K562 (cell line): ENCODE results near the gene CD55. TPM values are rescaled to one million over a fixed set of nuclear protein-coding genes. Genes with fewer than 3 reads are reported as not detected.
A peak's percentile ranks its signal among the peaks of the same experiment; 100 is the strongest.

ENCODE experiments used
- ARID1B ChIP-seq: fragments of 450-650 bp; IDR thresholded peaks from 2 replicates; pipeline ENCODE4 v1.6.1; 2016; ENCODE audit warnings: antibody characterized with exemption, mild to moderate bottlenecking, inconsistent platforms
- CBFA2T2 ChIP-seq: fragments of 450-650 bp; conservative IDR thresholded peaks from 2 replicates; pipeline ENCODE4 v1.6.1; 2017; ENCODE audit warnings: mild to moderate bottlenecking
- DPF2 ChIP-seq: fragments of 450-650 bp; IDR thresholded peaks from 2 replicates; pipeline ENCODE4 v1.6.1; 2016
- FOSL1 ChIP-seq: fragments of 200-800 bp; sonication (Bioruptor generic); conservative IDR thresholded peaks from 2 replicates; pipeline ENCODE4 v1.6.1; 2016; ENCODE audit warnings: missing genetic modification characterization, missing compliant biosample characterization
- HLTF ChIP-seq: fragments of 450-650 bp; IDR thresholded peaks from 2 replicates; pipeline ENCODE4 v1.6.1; 2016
- JUN ChIP-seq, 2 experiments: sonication (generic) in 1 of 2; formaldehyde crosslinking in 1 of 2; IDR thresholded peaks; 2 replicates each; pipeline versions ENCODE4 v1.6.1 to v1.8.0; 2012 to 2022; ENCODE audit warnings: borderline replicate concordance in 2 of 2, mild to moderate bottlenecking in 2 of 2, improper control_type of control experiment in 1 of 2, low read depth in 1 of 2, low read length in 1 of 2, missing genetic modification reagents in 1 of 2
- JUND ChIP-seq, 2 experiments: IDR thresholded peaks; 2 replicates in 1 of 2; 3 replicates in 1 of 2; pipeline ENCODE4 v1.6.1; 2011; ENCODE audit warnings: borderline replicate concordance in 2 of 2, low read depth in 2 of 2, low read length in 2 of 2, improper control_type of control experiment in 1 of 2, missing biosample characterization in 1 of 2, missing genetic modification characterization in 1 of 2, missing genetic modification reagents in 1 of 2
- KDM1A ChIP-seq, 2 experiments: fragments of 450-650 bp; IDR thresholded peaks; 2 replicates each; pipeline ENCODE4 v1.6.1; 2016; ENCODE audit warnings: mild to moderate bottlenecking in 2 of 2
- MAFF ChIP-seq: IDR thresholded peaks from 2 replicates; pipeline ENCODE4 v1.6.1; 2012; ENCODE audit warnings: low read length, improper control_type of control experiment
- RCOR1 ChIP-seq, 2 experiments: IDR thresholded peaks; 2 replicates each; pipeline ENCODE4 v1.6.1; 2012; ENCODE audit warnings: low read depth in 2 of 2, low read length in 2 of 2, borderline replicate concordance in 1 of 2, improper control_type of control experiment in 1 of 2
- RNF2 ChIP-seq: sonication (generic); IDR thresholded peaks from 2 replicates; pipeline ENCODE4 v1.6.1; 2016
- SAFB ChIP-seq: fragments of 200-400 bp; formaldehyde crosslinking; IDR thresholded peaks from 2 replicates; pipeline ENCODE4 v1.6.1; 2017; ENCODE audit warnings: low read depth, low read length, borderline replicate concordance
- SMAD3 ChIP-seq: fragments of 450-650 bp; formaldehyde crosslinking; conservative IDR thresholded peaks from 2 replicates; pipeline ENCODE4 v1.4.0; 2020; ENCODE audit warnings: mild to moderate bottlenecking
- SMARCC2 ChIP-seq: fragments of 450-650 bp; IDR thresholded peaks from 2 replicates; pipeline ENCODE4 v1.6.1; 2017; ENCODE audit warnings: antibody characterized with exemption, moderate library complexity, mild to moderate bottlenecking, low read depth
- STAG1 ChIP-seq: sonication (generic); formaldehyde crosslinking; IDR thresholded peaks from 2 replicates; pipeline ENCODE4 v1.5.0; 2020; ENCODE audit warnings: missing genetic modification reagents, borderline replicate concordance
- TBP ChIP-seq: optimal IDR thresholded peaks from 2 replicates; pipeline ENCODE3; 2011; ENCODE audit warnings: low read depth, low read length, improper control_type of control experiment
- ZKSCAN1 ChIP-seq: fragments of 150-350 bp; IDR thresholded peaks from 2 replicates; pipeline ENCODE4 v1.6.1; 2016; ENCODE audit warnings: low read depth, low read length
- ZNF12 ChIP-seq: sonication (generic); formaldehyde crosslinking; IDR thresholded peaks from 2 replicates; pipeline ENCODE4 v1.4.0; 2020; ENCODE audit warnings: mild to moderate bottlenecking, missing genetic modification reagents
- ZNF239 ChIP-seq: fragments of 250-450 bp; sonication (Bioruptor Pico); IDR thresholded peaks from 2 replicates; pipeline ENCODE4 v1.4.0; 2020; ENCODE audit warnings: mild to moderate bottlenecking
- ZSCAN29 ChIP-seq: fragments of 450-650 bp; IDR thresholded peaks from 2 replicates; pipeline ENCODE4 v1.6.1; 2017
- polyA plus RNA-seq, 8 experiments: library from polyadenylated mRNA; depleted of rRNA in 4 of 8; stranded (reverse) in 5 of 8; unstranded in 3 of 8; fragments of >200 nt; fragmentation: Nextera tagmentation in 2 of 8; fragmentation: Illumina TruSeq in 1 of 8; extraction: Ambion mirVana in 2 of 8; extraction: Trizol in 1 of 8; gene quantifications; 2 replicates each; pipeline versions ENCODE4 v1.2.1 to v1.2.3, GENCODE V29; 2011 to 2014; ENCODE audit warnings: inconsistent platforms in 1 of 8, missing spikeins in 1 of 8
- total RNA-seq, 7 experiments: library from RNA; depleted of rRNA in 6 of 7; stranded (reverse); fragments of >200 nt in 6 of 7; fragmentation: Illumina TruSeq in 2 of 7; extraction: Trizol in 2 of 7; gene quantifications; 2 replicates each; pipeline versions ENCODE4 v1.2.1 to v1.2.3, GENCODE V29; 2011 to 2021; ENCODE audit warnings: low replicate concordance in 1 of 7
- TF ChIP-seq, protein P1 (sequence below), 3 experiments: fragments of 200-800 bp in 1 of 3; sonication (Bioruptor generic) in 1 of 3; sonication (generic) in 1 of 3; formaldehyde crosslinking in 1 of 3; IDR thresholded peaks; 2 replicates each; pipeline versions ENCODE4 v1.6.1 to v1.8.0; 2016 to 2022; ENCODE audit warnings: mild to moderate bottlenecking in 2 of 3, missing compliant biosample characterization in 2 of 3, missing genetic modification characterization in 2 of 3, missing genetic modification reagents in 1 of 3
- TF ChIP-seq, protein P2 (sequence below): sonication (generic); formaldehyde crosslinking; IDR thresholded peaks from 2 replicates; pipeline ENCODE4 v1.8.1; 2023; ENCODE audit warnings: mild to moderate bottlenecking, missing genetic modification reagents, moderate library complexity
- TF ChIP-seq, protein P3 (sequence below), 2 experiments: fragments of 450-650 bp in 1 of 2; sonication (generic) in 1 of 2; formaldehyde crosslinking in 1 of 2; IDR thresholded peaks in 1 of 2; conservative IDR thresholded peaks in 1 of 2; 2 replicates each; pipeline versions ENCODE4 v1.6.1 to v1.8.1; 2016 to 2023; ENCODE audit warnings: mild to moderate bottlenecking in 2 of 2, moderate library complexity in 2 of 2, inconsistent platforms in 1 of 2, missing genetic modification reagents in 1 of 2
- TF ChIP-seq, protein P4 (sequence below): fragments of 450-650 bp; IDR thresholded peaks from 2 replicates; pipeline ENCODE4 v1.6.1; 2016; ENCODE audit warnings: missing biosample characterization, missing genetic modification characterization

The CD55 gene
- total and polyA plus RNA-seq, 9 of the 15 experiments (the other 6 are each of a cell fraction or from before 2014, with no cell fraction given) = 17.7 to 150 (median 97.0) TPM

DNA sequence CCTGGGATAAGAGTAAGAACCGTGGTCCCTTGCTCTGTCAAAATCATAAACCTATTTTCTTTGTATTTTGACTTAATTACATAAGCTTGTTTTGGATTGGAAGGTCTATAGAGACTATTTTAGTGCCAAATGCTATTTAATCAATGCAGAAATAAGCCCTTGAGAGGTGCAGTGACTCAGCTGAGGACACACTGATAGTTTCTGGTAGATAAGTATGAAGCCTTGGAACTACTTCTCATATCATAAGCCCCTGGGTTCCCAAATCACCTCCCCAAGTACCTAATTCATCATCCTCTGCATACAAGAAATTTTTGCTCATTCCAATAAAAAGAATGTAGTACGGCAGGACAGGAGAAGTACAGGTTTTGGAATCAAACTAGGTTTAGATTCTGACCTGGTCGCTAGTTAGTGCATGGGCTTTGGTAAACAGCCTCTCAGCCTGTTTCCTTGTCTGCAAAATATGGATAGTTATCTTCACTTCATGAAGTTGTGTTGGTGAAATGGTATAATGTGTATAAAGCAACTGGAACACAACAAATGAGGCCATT is 3.3 kb upstream of the CD55 start (continued):
- TF ChIP-seq JUND (IDR thresholded peaks at IDR 0.05; ENCODE audit: borderline replicate concordance, low read depth, low read length) = peak; percentile 83
- TF ChIP-seq JUND (tag; IDR thresholded peaks at IDR 0.05; ENCODE audit: borderline replicate concordance, low read depth, low read length) = peak; percentile 72; the same call in 1 of the 3 replicates
- peak; percentile 37; the same call in 1 of the 2 replicates for TF ChIP-seq ZNF239 (CRISPR knock-in tag)
- peak; percentile 77 for TF ChIP-seq ARID1B
- TF ChIP-seq DPF2 = peak; percentile 76
- peak; percentile 80 for TF ChIP-seq FOSL1
- TF ChIP-seq, protein P1, sequence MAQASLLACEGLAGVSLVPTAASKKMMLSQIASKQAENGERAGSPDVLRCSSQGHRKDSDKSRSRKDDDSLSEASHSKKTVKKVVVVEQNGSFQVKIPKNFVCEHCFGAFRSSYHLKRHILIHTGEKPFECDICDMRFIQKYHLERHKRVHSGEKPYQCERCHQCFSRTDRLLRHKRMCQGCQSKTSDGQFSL (CRISPR knock-in tag; IDR thresholded peaks at IDR 0.05) = no peak
- TF ChIP-seq, protein P1 (tag; IDR thresholded peaks at IDR 0.05) = no peak
- no peak for TF ChIP-seq STAG1 (CRISPR knock-in tag)
- peak; percentile 47; the same call in 1 of the 2 replicates for TF ChIP-seq MAFF
- no peak for TF ChIP-seq HLTF
- TF ChIP-seq KDM1A (IDR thresholded peaks at IDR 0.05) = peak; percentile 51 to 71; a peak in 2 of 4 replicates
- no peak for TF ChIP-seq ZSCAN29
- TF ChIP-seq, protein P2, sequence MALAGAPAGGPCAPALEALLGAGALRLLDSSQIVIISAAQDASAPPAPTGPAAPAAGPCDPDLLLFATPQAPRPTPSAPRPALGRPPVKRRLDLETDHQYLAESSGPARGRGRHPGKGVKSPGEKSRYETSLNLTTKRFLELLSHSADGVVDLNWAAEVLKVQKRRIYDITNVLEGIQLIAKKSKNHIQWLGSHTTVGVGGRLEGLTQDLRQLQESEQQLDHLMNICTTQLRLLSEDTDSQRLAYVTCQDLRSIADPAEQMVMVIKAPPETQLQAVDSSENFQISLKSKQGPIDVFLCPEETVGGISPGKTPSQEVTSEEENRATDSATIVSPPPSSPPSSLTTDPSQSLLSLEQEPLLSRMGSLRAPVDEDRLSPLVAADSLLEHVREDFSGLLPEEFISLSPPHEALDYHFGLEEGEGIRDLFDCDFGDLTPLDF = no peak
- TF ChIP-seq, protein P3, sequence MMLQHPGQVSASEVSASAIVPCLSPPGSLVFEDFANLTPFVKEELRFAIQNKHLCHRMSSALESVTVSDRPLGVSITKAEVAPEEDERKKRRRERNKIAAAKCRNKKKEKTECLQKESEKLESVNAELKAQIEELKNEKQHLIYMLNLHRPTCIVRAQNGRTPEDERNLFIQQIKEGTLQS (IDR thresholded peaks at IDR 0.05) = peak; percentile 51; the same call in 1 of the 2 replicates
- TF ChIP-seq, protein P3 (CRISPR knock-in tag; conservative IDR thresholded peaks at IDR 0.05) = no peak
- TF ChIP-seq SAFB = no peak
- no peak for TF ChIP-seq SMAD3 (CRISPR knock-in tag)
- TF ChIP-seq JUN (IDR thresholded peaks at IDR 0.05; ENCODE audit: borderline replicate concordance, low read depth, low read length) = peak; percentile 35; the same call in 1 of the 2 replicates
- TF ChIP-seq JUN (CRISPR knock-in tag; IDR thresholded peaks at IDR 0.05; ENCODE audit: borderline replicate concordance) = no peak
- TF ChIP-seq SMARCC2 = peak; percentile 41; the same call in 1 of the 2 replicates
- no peak for TF ChIP-seq TBP
- TF ChIP-seq RNF2 = 0 out of 2 replicates have a peak, but pooled peaks have one; percentile 24
- peak; percentile 34; the same call in 1 of the 2 replicates for TF ChIP-seq CBFA2T2
- peak in 1 of 2 experiments; percentile 88; a peak in 2 of 4 replicates for TF ChIP-seq RCOR1 (IDR thresholded peaks at IDR 0.05; ENCODE audit: borderline replicate concordance in 1 of 2, low read depth in 2 of 2, low read length in 2 of 2)
- no peak for TF ChIP-seq ZKSCAN1
- TF ChIP-seq, protein P4, sequence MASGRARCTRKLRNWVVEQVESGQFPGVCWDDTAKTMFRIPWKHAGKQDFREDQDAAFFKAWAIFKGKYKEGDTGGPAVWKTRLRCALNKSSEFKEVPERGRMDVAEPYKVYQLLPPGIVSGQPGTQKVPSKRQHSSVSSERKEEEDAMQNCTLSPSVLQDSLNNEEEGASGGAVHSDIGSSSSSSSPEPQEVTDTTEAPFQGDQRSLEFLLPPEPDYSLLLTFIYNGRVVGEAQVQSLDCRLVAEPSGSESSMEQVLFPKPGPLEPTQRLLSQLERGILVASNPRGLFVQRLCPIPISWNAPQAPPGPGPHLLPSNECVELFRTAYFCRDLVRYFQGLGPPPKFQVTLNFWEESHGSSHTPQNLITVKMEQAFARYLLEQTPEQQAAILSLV (tag) = no peak
- no peak for TF ChIP-seq ZNF12 (CRISPR knock-in tag)
